BE2C (cell line): Measurements from ENCODE around the gene GLI3.

Experiments used
- DNase-seq: peaks from one replicate; pipeline ENCODE4 v3.0.0-alpha.2; 2020
- H3K27me3 ChIP-seq: fragments of 250-450 bp; sonication (Bioruptor Pico); 2 replicates; pipeline ENCODE4 v1.5.1; 2020; ENCODE audit warnings: mild to moderate bottlenecking
- H3K36me3 ChIP-seq: fragments of 250-450 bp; sonication (Bioruptor Pico); 2 replicates; pipeline ENCODE4 v1.5.1; 2020; ENCODE audit warnings: mild to moderate bottlenecking
- H3K4me1 ChIP-seq: fragments of 250-450 bp; sonication (Bioruptor Pico); 2 replicates; pipeline ENCODE4 v1.5.1; 2020
- H3K4me3 ChIP-seq: 2 replicates; pipeline ENCODE4 v1.5.1; 2011; ENCODE audit warnings: low read depth, low read length
- H3K9me3 ChIP-seq: fragments of 250-450 bp; sonication (Bioruptor Pico); 2 replicates; pipeline ENCODE4 v1.5.1; 2020
- CTCF ChIP-seq: IDR thresholded peaks from 2 replicates; pipeline ENCODE4 v1.5.1; 2012; ENCODE audit warnings: mild to moderate bottlenecking, low read depth, low read length

Gene GLI3

GRCh38 chr7:42011846-42012245, 225.2 kb downstream of the GLI3 start:
- no peak for TF ChIP-seq CTCF
- no peak for DNase-seq
- no peaks in the 10 kb centered on the region for H3K4me1 ChIP-seq
- no peak overlapping the region for H3K4me3 ChIP-seq
- no peaks in the 10 kb centered on the region for H3K9me3 ChIP-seq
- no peaks in the 10 kb centered on the region for H3K36me3 ChIP-seq
- no peaks in the 10 kb centered on the region for H3K27me3 ChIP-seq

- DNase-seq: no peak
- H3K4me1 ChIP-seq: no peaks in the 10 kb centered on the region
- no peaks in the 10 kb centered on the region for H3K9me3 ChIP-seq
- no peaks in the 10 kb centered on the region for H3K27me3 ChIP-seq
- no peak overlapping the region for H3K4me3 ChIP-seq
- TF ChIP-seq CTCF: no peak
- no peaks in the 10 kb centered on the region for H3K36me3 ChIP-seq
These were observed 226.3 kb downstream of the GLI3 start for GRCh38 chr7:42010751-42011150.

- Histone ChIP-seq H3K9me3 (no peaks in the 10 kb centered on the region), H3K36me3 (no peaks in the 10 kb centered on the region), H3K4me3 (no peak overlapping the region), H3K4me1 (no peaks in the 10 kb centered on the region), H3K27me3 (no peaks in the 10 kb centered on the region)
- no peak for DNase-seq
- no peak for TF ChIP-seq CTCF
These were observed 230.1 kb downstream of the GLI3 start for GRCh38 chr7:42006801-42007513.

GRCh38 chr7:42002654-42003053, 234.4 kb downstream of the GLI3 start:
- H3K9me3 ChIP-seq: no peaks in the 10 kb centered on the region
- H3K4me1 ChIP-seq: no peaks in the 10 kb centered on the region
- DNase-seq: no peak
- no peak for TF ChIP-seq CTCF
- H3K27me3 ChIP-seq: no peaks in the 10 kb centered on the region
- H3K4me3 ChIP-seq: no peak overlapping the region
- no peaks in the 10 kb centered on the region for H3K36me3 ChIP-seq

- Histone ChIP-seq H3K4me1 (no peaks in the 10 kb centered on the region), H3K36me3 (no peaks in the 10 kb centered on the region), H3K4me3 (no peak overlapping the region), H3K9me3 (no peaks in the 10 kb centered on the region), H3K27me3 (no peaks in the 10 kb centered on the region)
- TF ChIP-seq CTCF: no peak
- no peak for DNase-seq
These were observed 237.2 kb downstream of the GLI3 start for GRCh38 chr7:41999736-42000283.

- Histone ChIP-seq H3K9me3 (no peaks in the 10 kb centered on the region), H3K4me1 (no peaks in the 10 kb centered on the region), H3K4me3 (no peak overlapping the region), H3K36me3 (no peaks in the 10 kb centered on the region), H3K27me3 (no peaks in the 10 kb centered on the region)
- TF ChIP-seq CTCF: no peak
- no peak for DNase-seq
These were observed 239.0 kb downstream of the GLI3 start for GRCh38 chr7:41998041-41998440.
